ENCODE data around the gene SEMA5A. TPM values are rescaled to one million over a fixed set of nuclear protein-coding genes. Genes with fewer than 3 reads are reported as not detected.

The SEMA5A gene
- polyA plus RNA-seq, 1 of the 3 experiments (the other 2 are of a cell fraction) = 0.58 TPM

- ChIA-PET POLR2A (interaction anchor here (1.0 kb wide), 1 partner anchor 318 kb away, joined by 4 read pairs; no protein-coding TSS in a partner anchor), CTCF (interaction anchor here (0.6 to 3.0 kb wide), 49 partner anchors 8 to 1616 kb away, joined by 3 to 10 read pairs (median 4); no protein-coding TSS in a partner anchor)
- Histone ChIP-seq H3K79me2 (ENCODE audit: insufficient read depth) (peaks cover 3% of the 10 kb centered on the region; the same call in 1 of the 2 replicates), H2AFZ (ENCODE audit: low read depth) (peak overlapping the region; percentile 81), H3K9ac (peak overlapping the region; percentile 64; the same call in 1 of the 2 replicates), H3F3A (replicated peaks; ENCODE audit: insufficient read depth) (no peaks in the 10 kb centered on the region), H3K9me2 (no peaks in the 10 kb centered on the region), H3K4me2 (peak overlapping the region; percentile 96), H3K27ac (ENCODE audit: low read depth in 2 of 2, low read length in 1 of 2) (peak overlapping the region; percentile 46 to 83; a peak in 3 of 4 replicates), H3K4me1 (ENCODE audit: control insufficient read depth in 1 of 2, insufficient read depth in 2 of 2, low read depth in 1 of 2, low read length in 1 of 2) (peaks cover 4 to 19% of the 10 kb centered on the region in 2 experiments; a peak in 3 of 4 replicates), H3K4me3 (ENCODE audit: low read depth in 2 of 2, low read length in 1 of 2) (peak overlapping the region; percentile 66 to 68), H3K27me3 (ENCODE audit: insufficient read depth) (peaks cover 6% of the 10 kb centered on the region; the same call in 1 of the 2 replicates), H3K9me3 (no peaks in the 10 kb centered on the region), H4K20me1 (ENCODE audit: insufficient read depth) (no peaks in the 10 kb centered on the region), H3K36me3 (replicated peaks in 1 of 2; ENCODE audit: control insufficient read depth in 1 of 2, insufficient read depth in 2 of 2, low read length in 1 of 2) (no peaks in the 10 kb centered on the region)
- TF ChIP-seq RXRA (IDR thresholded peaks at IDR 0.05; ENCODE audit: borderline replicate concordance, low read depth) = no peak
- no peak for TF ChIP-seq EZH2phosphoT487 (IDR thresholded peaks at IDR 0.05; ENCODE audit: borderline replicate concordance, low read depth)
- peak; percentile 38; the same call in 1 of the 2 replicates for TF ChIP-seq MXI1 (IDR thresholded peaks at IDR 0.05; ENCODE audit: low read depth, low read length)
- TF ChIP-seq EP300 (IDR thresholded peaks at IDR 0.05; ENCODE audit: borderline replicate concordance in 1 of 2, low read depth in 1 of 2, low read length in 1 of 2) = peak in 1 of 2 experiments; percentile 4; a peak in 1 of 4 replicates
- WGBS (ENCODE audit: low lambda C conversion rate) = 2% methylated on average over 6 of the region's 6 CpGs
- DNase-seq = no peak
These were observed 1.8 kb downstream of the SEMA5A start for GRCh38 chr5:9544056-9544455.

DNA sequence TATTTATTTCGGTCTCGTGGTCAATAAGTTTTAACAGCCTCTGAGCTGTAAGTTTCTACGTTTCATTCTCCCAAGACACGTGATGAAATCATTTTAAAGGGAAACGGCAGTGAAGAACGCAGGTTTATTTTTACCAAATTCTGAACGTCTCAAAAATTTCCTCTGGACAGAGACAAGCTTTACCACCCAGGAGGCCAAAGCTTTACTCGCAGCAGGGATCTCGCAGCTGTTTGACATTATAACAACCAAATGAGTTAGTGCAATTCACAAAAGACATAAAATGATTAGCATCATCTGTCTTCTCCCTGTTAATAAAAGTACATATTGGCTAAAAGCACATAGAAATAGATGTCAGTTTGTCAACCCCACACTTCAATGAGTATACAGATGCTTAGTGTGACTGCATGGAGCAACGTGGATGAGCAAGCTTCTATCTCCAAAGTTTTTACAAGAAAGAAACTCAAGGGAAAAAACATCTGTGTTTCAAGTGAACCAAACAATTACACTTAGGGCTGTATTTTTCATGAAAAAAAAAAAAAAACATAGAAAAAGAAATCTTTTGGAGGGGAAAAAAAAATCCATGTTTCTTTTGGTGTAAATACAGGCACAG lies 2.5 kb downstream of the SEMA5A start:
- peaks cover 3% of the 10 kb centered on the region; the same call in 1 of the 2 replicates for H3K79me2 ChIP-seq (ENCODE audit: insufficient read depth)
- DNase-seq = no peak
- H4K20me1 ChIP-seq (ENCODE audit: insufficient read depth) = no peaks in the 10 kb centered on the region
- CTCF ChIA-PET = interaction anchor here (0.7 to 3.0 kb wide), 34 partner anchors 15 to 704 kb away, joined by 3 to 10 read pairs (median 4); no protein-coding TSS in a partner anchor
- H3K4me3 ChIP-seq (ENCODE audit: low read depth in 2 of 2, low read length in 1 of 2) = peak overlapping the region; percentile 66 to 68; a peak in 2 of 4 replicates
- H2AFZ ChIP-seq (ENCODE audit: low read depth) = peak overlapping the region; percentile 81
- no peaks in the 10 kb centered on the region for H3K36me3 ChIP-seq (replicated peaks in 1 of 2; ENCODE audit: control insufficient read depth in 1 of 2, insufficient read depth in 2 of 2, low read length in 1 of 2)
- POLR2A ChIA-PET = interaction anchor here (1.0 kb wide), 1 partner anchor 318 kb away, joined by 4 read pairs; no protein-coding TSS in a partner anchor
- H3K27ac ChIP-seq (ENCODE audit: low read depth in 2 of 2, low read length in 1 of 2) = peak overlapping the region; percentile 34 to 46; a peak in 3 of 4 replicates
- H3K9ac ChIP-seq = peak overlapping the region; percentile 64; the same call in 1 of the 2 replicates
- H3K27me3 ChIP-seq (ENCODE audit: insufficient read depth) = peaks cover 6% of the 10 kb centered on the region; the same call in 1 of the 2 replicates
- H3K9me3 ChIP-seq = no peaks in the 10 kb centered on the region
- peaks cover 4% of the 10 kb centered on the region for H3F3A ChIP-seq (replicated peaks; ENCODE audit: insufficient read depth)
- peaks cover 4 to 22% of the 10 kb centered on the region in 2 experiments; a peak in 3 of 4 replicates for H3K4me1 ChIP-seq (ENCODE audit: control insufficient read depth in 1 of 2, insufficient read depth in 2 of 2, low read depth in 1 of 2, low read length in 1 of 2)
- no peaks in the 10 kb centered on the region for H3K9me2 ChIP-seq
- WGBS (ENCODE audit: low lambda C conversion rate) = 33% methylated on average over 10 of the region's 10 CpGs
- H3K4me2 ChIP-seq = peak overlapping the region; percentile 96
- TF ChIP-seq FOXM1 (IDR thresholded peaks at IDR 0.05; ENCODE audit: low read depth) = no peak
- TF ChIP-seq RCOR1 (IDR thresholded peaks at IDR 0.05; ENCODE audit: low read length) = no peak
- TF ChIP-seq, protein P1, sequence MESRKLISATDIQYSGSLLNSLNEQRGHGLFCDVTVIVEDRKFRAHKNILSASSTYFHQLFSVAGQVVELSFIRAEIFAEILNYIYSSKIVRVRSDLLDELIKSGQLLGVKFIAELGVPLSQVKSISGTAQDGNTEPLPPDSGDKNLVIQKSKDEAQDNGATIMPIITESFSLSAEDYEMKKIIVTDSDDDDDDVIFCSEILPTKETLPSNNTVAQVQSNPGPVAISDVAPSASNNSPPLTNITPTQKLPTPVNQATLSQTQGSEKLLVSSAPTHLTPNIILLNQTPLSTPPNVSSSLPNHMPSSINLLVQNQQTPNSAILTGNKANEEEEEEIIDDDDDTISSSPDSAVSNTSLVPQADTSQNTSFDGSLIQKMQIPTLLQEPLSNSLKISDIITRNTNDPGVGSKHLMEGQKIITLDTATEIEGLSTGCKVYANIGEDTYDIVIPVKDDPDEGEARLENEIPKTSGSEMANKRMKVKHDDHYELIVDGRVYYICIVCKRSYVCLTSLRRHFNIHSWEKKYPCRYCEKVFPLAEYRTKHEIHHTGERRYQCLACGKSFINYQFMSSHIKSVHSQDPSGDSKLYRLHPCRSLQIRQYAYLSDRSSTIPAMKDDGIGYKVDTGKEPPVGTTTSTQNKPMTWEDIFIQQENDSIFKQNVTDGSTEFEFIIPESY (IDR thresholded peaks at IDR 0.05; ENCODE audit: borderline replicate concordance, low read depth) = no peak
- TF ChIP-seq GATA2 (CRISPR knock-in tag; IDR thresholded peaks at IDR 0.05) = no peak
- TF ChIP-seq, protein P2, sequence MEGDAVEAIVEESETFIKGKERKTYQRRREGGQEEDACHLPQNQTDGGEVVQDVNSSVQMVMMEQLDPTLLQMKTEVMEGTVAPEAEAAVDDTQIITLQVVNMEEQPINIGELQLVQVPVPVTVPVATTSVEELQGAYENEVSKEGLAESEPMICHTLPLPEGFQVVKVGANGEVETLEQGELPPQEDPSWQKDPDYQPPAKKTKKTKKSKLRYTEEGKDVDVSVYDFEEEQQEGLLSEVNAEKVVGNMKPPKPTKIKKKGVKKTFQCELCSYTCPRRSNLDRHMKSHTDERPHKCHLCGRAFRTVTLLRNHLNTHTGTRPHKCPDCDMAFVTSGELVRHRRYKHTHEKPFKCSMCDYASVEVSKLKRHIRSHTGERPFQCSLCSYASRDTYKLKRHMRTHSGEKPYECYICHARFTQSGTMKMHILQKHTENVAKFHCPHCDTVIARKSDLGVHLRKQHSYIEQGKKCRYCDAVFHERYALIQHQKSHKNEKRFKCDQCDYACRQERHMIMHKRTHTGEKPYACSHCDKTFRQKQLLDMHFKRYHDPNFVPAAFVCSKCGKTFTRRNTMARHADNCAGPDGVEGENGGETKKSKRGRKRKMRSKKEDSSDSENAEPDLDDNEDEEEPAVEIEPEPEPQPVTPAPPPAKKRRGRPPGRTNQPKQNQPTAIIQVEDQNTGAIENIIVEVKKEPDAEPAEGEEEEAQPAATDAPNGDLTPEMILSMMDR (IDR thresholded peaks at IDR 0.05) = no peak
- no peak for TF ChIP-seq CHD2 (IDR thresholded peaks at IDR 0.05; ENCODE audit: low read length, partially characterized antibody)
- no peak for TF ChIP-seq GABPA (IDR thresholded peaks at IDR 0.05; ENCODE audit: low read depth)
- TF ChIP-seq, protein P3, sequence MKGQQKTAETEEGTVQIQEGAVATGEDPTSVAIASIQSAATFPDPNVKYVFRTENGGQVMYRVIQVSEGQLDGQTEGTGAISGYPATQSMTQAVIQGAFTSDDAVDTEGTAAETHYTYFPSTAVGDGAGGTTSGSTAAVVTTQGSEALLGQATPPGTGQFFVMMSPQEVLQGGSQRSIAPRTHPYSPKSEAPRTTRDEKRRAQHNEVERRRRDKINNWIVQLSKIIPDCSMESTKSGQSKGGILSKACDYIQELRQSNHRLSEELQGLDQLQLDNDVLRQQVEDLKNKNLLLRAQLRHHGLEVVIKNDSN (IDR thresholded peaks at IDR 0.05; ENCODE audit: borderline replicate concordance, low read depth) = no peak
- no peak for TF ChIP-seq FOXJ3 (CRISPR knock-in tag; IDR thresholded peaks at IDR 0.05)
- TF ChIP-seq, protein P4, sequence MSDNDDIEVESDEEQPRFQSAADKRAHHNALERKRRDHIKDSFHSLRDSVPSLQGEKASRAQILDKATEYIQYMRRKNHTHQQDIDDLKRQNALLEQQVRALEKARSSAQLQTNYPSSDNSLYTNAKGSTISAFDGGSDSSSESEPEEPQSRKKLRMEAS (IDR thresholded peaks at IDR 0.05; ENCODE audit: low read depth) = no peak
- no peak for TF ChIP-seq MEF2A (IDR thresholded peaks at IDR 0.05; ENCODE audit: borderline replicate concordance, low read depth)
- no peak for TF ChIP-seq RXRA (IDR thresholded peaks at IDR 0.05; ENCODE audit: borderline replicate concordance, low read depth)
- no peak for TF ChIP-seq FOSL2 (IDR thresholded peaks at IDR 0.05; ENCODE audit: borderline replicate concordance, low read depth)
- TF ChIP-seq PBX3 (IDR thresholded peaks at IDR 0.05) = no peak
